HepG2 (cell line): Measurements from ENCODE around the gene CRABP1. TPM values are rescaled to one million over a fixed set of nuclear protein-coding genes. Genes with fewer than 3 reads are reported as not detected.

Experiments
- ATAC-seq: fragments of 200-7000 bp; cut with Tn5 transposase; 3 replicates; pipeline ENCODE4 v1.9.1; 2020; ENCODE audit warnings: mild to moderate bottlenecking, moderate library complexity
- BruUV-seq: library from RNA; stranded (reverse); fragments of 400-500 nt; replicated peaks from 2 replicates; lab custom pipeline; 2021; lab: Mats Ljungman, UMichigan
- CTCF ChIA-PET: fragments of 300-600 bp; formaldehyde crosslinking; extraction: SDS; loops from one replicate; lab custom pipeline; 2021; ENCODE audit warnings: low total read pairs, inconsistent platforms, low intra/inter-chr PET ratio; lab: Yijun Ruan, JAX
- POLR2A ChIA-PET: fragments of 350-600 bp; sonication (Branson Sonifier 250); formaldehyde crosslinking; loops from one replicate; lab custom pipeline; 2020; ENCODE audit warnings: antibody characterized with exemption, inconsistent platforms; lab: Yijun Ruan, JAX
- DNase-seq: peaks from one replicate; pipeline ENCODE4 v3.0.0-alpha.2; 2015; ENCODE audit warnings: low spot score
- FAIRE-seq: peaks from 3 replicates; lab custom pipeline; 2011; peaks lifted over from hg19 to GRCh38; lab: Jason Lieb, UNC
- H2AFZ ChIP-seq: one replicate; pipeline ENCODE4 v1.6.1; 2011; ENCODE audit warnings: low read length, inconsistent platforms
- H3K27ac ChIP-seq: fragments of 300-600 bp; 3 replicates; pipeline ENCODE4 v1.8.0; 2011; ENCODE audit warnings: mixed run types, mild to moderate bottlenecking, mixed read lengths, low read length, inconsistent platforms; ENCODE audit not compliant: insufficient read depth; ENCODE audit errors: extremely low read length
- H3K27me3 ChIP-seq, 2 experiments: fragments of 200-600 bp in 1 of 2; 2 replicates in 1 of 2; 3 replicates in 1 of 2; pipeline versions ENCODE4 v1.6.0 to v1.8.0; 2011; ENCODE audit warnings: low read length in 2 of 2, mild to moderate bottlenecking in 2 of 2, moderate library complexity in 2 of 2, inconsistent platforms in 1 of 2; ENCODE audit not compliant: insufficient read depth in 2 of 2, control insufficient read depth in 1 of 2
- H3K36me3 ChIP-seq, 2 experiments: fragments of 200-600 bp in 1 of 2; replicated peaks in 1 of 2; 2 replicates in 1 of 2; 3 replicates in 1 of 2; pipeline versions ENCODE4 v1.5.1 to v1.8.0; 2011; ENCODE audit warnings: low read length in 2 of 2, inconsistent platforms in 1 of 2; ENCODE audit not compliant: insufficient read depth in 2 of 2, control insufficient read depth in 1 of 2
- H3K4me1 ChIP-seq: 2 replicates; pipeline ENCODE4 v1.5.1; 2012; ENCODE audit warnings: low read length, inconsistent platforms; ENCODE audit not compliant: insufficient read depth
- H3K4me2 ChIP-seq: 2 replicates; pipeline ENCODE4 v1.6.0; 2011; ENCODE audit warnings: low read depth, low read length, inconsistent platforms
- H3K4me3 ChIP-seq, 3 experiments: fragments of 200-600 bp in 1 of 3; sonication (generic), shearing (Covaris generic) in 1 of 3; replicated peaks in 1 of 3; 2 replicates each; pipeline ENCODE4 v1.5.1; 2011 to 2016; ENCODE audit warnings: low read length in 3 of 3, inconsistent platforms in 2 of 3, low read depth in 2 of 3, mild to moderate bottlenecking in 2 of 3, control low read depth in 1 of 3, mixed read lengths in 1 of 3; ENCODE audit not compliant: insufficient read depth in 1 of 3
- H3K79me2 ChIP-seq: one replicate; pipeline ENCODE4 v1.6.1; 2011; ENCODE audit warnings: low read length, inconsistent platforms; ENCODE audit not compliant: insufficient read depth
- H3K9ac ChIP-seq: 2 replicates; pipeline ENCODE4 v1.6.0; 2011; ENCODE audit warnings: mild to moderate bottlenecking, low read depth, low read length, inconsistent platforms; ENCODE audit not compliant: insufficient read depth
- H3K9me3 ChIP-seq: 2 replicates; pipeline ENCODE4 v1.5.1; 2012; ENCODE audit warnings: mild to moderate bottlenecking, low read length
- H4K20me1 ChIP-seq: 2 replicates; pipeline ENCODE4 v1.6.0; 2011; ENCODE audit warnings: inconsistent platforms, mild to moderate bottlenecking, low read length, moderate library complexity; ENCODE audit not compliant: insufficient read depth
- CBX1 ChIP-seq: IDR thresholded peaks from one replicate; pipeline ENCODE4 v1.6.1; 2016; ENCODE audit warnings: antibody characterized with exemption, low read depth
- FOXO1 ChIP-seq: sonication (generic); formaldehyde crosslinking; IDR thresholded peaks from 2 replicates; pipeline ENCODE4 v1.4.0; 2020; ENCODE audit warnings: missing genetic modification reagents
- GTF2F1 ChIP-seq: fragments of 150-350 bp; IDR thresholded peaks from 2 replicates; pipeline ENCODE4 v1.6.1; 2014; ENCODE audit warnings: low read length
- HNRNPH1 ChIP-seq: fragments of 200-400 bp; formaldehyde crosslinking; optimal IDR thresholded peaks from 2 replicates; pipeline ENCODE3; 2017; ENCODE audit warnings: mild to moderate bottlenecking, low read depth, low read length
- HNRNPL ChIP-seq: fragments of 200-400 bp; formaldehyde crosslinking; IDR thresholded peaks from 2 replicates; pipeline ENCODE4 v1.6.1; 2017; ENCODE audit warnings: mild to moderate bottlenecking, low read depth, low read length
- MEF2D ChIP-seq: sonication (generic); formaldehyde crosslinking; IDR thresholded peaks from 2 replicates; pipeline ENCODE4 v1.5.1; 2020; ENCODE audit warnings: mild to moderate bottlenecking, missing genetic modification reagents
- SMARCE1 ChIP-seq: fragments of 450-650 bp; IDR thresholded peaks from 2 replicates; pipeline ENCODE4 v1.6.1; 2017; ENCODE audit warnings: borderline replicate concordance
- SSRP1 ChIP-seq: IDR thresholded peaks from 2 replicates; pipeline ENCODE4 v1.6.1; 2016; ENCODE audit warnings: control low read depth
- ZNF564 ChIP-seq: sonication (generic); formaldehyde crosslinking; IDR thresholded peaks from 2 replicates; pipeline ENCODE4 v1.8.1; 2023; ENCODE audit warnings: mild to moderate bottlenecking, missing genetic modification reagents
- WGBS: methylation state at CpG from one replicate; pipeline ENCODE4 v1.1.6; 2017; ENCODE audit warnings: low lambda C conversion rate; 5-methylcytosine and 5-hydroxymethylcytosine counted together
- in situ Hi-C: cut with HindIII; loops from 2 replicates; pipeline ENCODE4 v1.10.0; 2017; ENCODE audit warnings: low pct_unique_long_range_greater_than_20kb; ENCODE audit not compliant: extremely low pct_ligation_motif_present
- intact Hi-C: fragments of 100-400 bp; cut with micrococcal nuclease; formaldehyde crosslinking; loops from one replicate; pipeline ENCODE4 v1.10.0; 2022; ENCODE audit not compliant: unreplicated experiment
- polyA plus RNA-seq, 8 experiments: library from polyadenylated mRNA; depleted of rRNA in 3 of 8; stranded (reverse) in 7 of 8; unstranded in 1 of 8; fragments of >200 nt; fragmentation: Illumina TruSeq in 4 of 8; extraction: Trizol in 4 of 8; gene quantifications; 2 replicates each; pipeline versions ENCODE4 v1.2.1 to v1.2.3, GENCODE V29; 2011 to 2016; ENCODE audit warnings: low read depth in 4 of 8, missing spikeins in 1 of 8, mixed read lengths in 1 of 8; ENCODE audit not compliant: insufficient read depth in 1 of 8
- total RNA-seq, 5 experiments: library from RNA; depleted of rRNA; stranded (reverse); fragments of >200 nt; fragmentation: Illumina TruSeq; extraction: Trizol; gene quantifications; 2 replicates each; pipeline ENCODE4 v1.2.3, GENCODE V29; 2016; ENCODE audit warnings: low read depth in 1 of 5

Gene CRABP1
- total and polyA plus RNA-seq, 2 of the 13 experiments (the other 11 are each of a cell fraction or from before 2014, with no cell fraction given): not detected

- H2AFZ ChIP-seq: no peak overlapping the region
- in situ Hi-C loops (no loop called here), intact Hi-C loops (no loop called here)
- H3K27ac ChIP-seq: no peak overlapping the region
- H3K9ac ChIP-seq: no peak overlapping the region
- H4K20me1 ChIP-seq: no peaks in the 10 kb centered on the region
- DNase-seq: no peak
- ChIA-PET POLR2A (no interaction called here), CTCF (no interaction called here)
- no peaks in the 10 kb centered on the region for H3K79me2 ChIP-seq
- TF ChIP-seq SSRP1 (no peak), CBX1 (no peak), ZNF564 (CRISPR knock-in tag) (no peak), HNRNPL (no peak), FOXO1 (CRISPR knock-in tag) (no peak), HNRNPH1 (no peak)
- TF ChIP-seq, all 625 proteins: peak for 0
- Histone ChIP-seq H3K36me3 (no peaks in the 10 kb centered on the region), H3K9me3 (no peaks in the 10 kb centered on the region), H3K4me2 (no peak overlapping the region), H3K27me3 (peaks cover 2 to 13% of the 10 kb centered on the region in 2 experiments; a peak in 4 of 5 replicates), H3K4me1 (peaks cover 10% of the 10 kb centered on the region; the same call in 1 of the 2 replicates), H3K4me3 (no peak overlapping the region)
- WGBS: 38% methylated on average over 2 of the region's 6 CpGs
- ATAC-seq: no peak
- no TSS peak for BruUV-seq
- FAIRE-seq: no peak
These were observed 21.8 kb downstream of the CRABP1 start for GRCh38 chr15:78361771-78362506.

GRCh38 chr15:78362716-78363380, 22.7 kb downstream of the CRABP1 start:
- no TSS peak for BruUV-seq
- no peak overlapping the region for H3K9ac ChIP-seq
- H4K20me1 ChIP-seq: no peaks in the 10 kb centered on the region
- peaks cover 2 to 13% of the 10 kb centered on the region in 2 experiments; a peak in 4 of 5 replicates for H3K27me3 ChIP-seq
- in situ Hi-C loops (no loop called here), intact Hi-C loops (no loop called here)
- FAIRE-seq (no peak), DNase-seq (no peak), ATAC-seq (no peak)
- no peak overlapping the region for H3K4me3 ChIP-seq
- no peaks in the 10 kb centered on the region for H3K79me2 ChIP-seq
- TF ChIP-seq MEF2D (no peak), GTF2F1 (no peak), SMARCE1 (no peak)
- ChIA-PET POLR2A (no interaction called here), CTCF (no interaction called here)
- 23% methylated on average over 7 of the region's 8 CpGs for WGBS
- no peaks in the 10 kb centered on the region for H3K9me3 ChIP-seq
- H3K4me2 ChIP-seq: no peak overlapping the region
- peaks cover 10% of the 10 kb centered on the region; the same call in 1 of the 2 replicates for H3K4me1 ChIP-seq
- H2AFZ ChIP-seq: no peak overlapping the region
- H3K36me3 ChIP-seq: no peaks in the 10 kb centered on the region
- no peak overlapping the region for H3K27ac ChIP-seq
